Large intestine (tissue), 3 donors: ENCODE data around the gene MYLK4. TPM values are rescaled to one million over a fixed set of nuclear protein-coding genes. Genes with fewer than 3 reads are reported as not detected.

Experiments
- DNase-seq, 2 donors: peaks; one replicate each; pipeline versions ENCODE4 v3.0.0 to v3.0.0-alpha.2; 2013
- H3K27ac ChIP-seq: one replicate; pipeline ENCODE4 v1.5.1; 2013; ENCODE audit warnings: low read length
- H3K27me3 ChIP-seq: 2 replicates; pipeline ENCODE4 v1.6.1; 2013; ENCODE audit warnings: low read length; ENCODE audit not compliant: control insufficient read depth, insufficient read depth
- H3K36me3 ChIP-seq: 2 replicates; pipeline ENCODE4 v1.6.1; 2013; ENCODE audit warnings: low read length; ENCODE audit not compliant: control insufficient read depth, insufficient read depth
- H3K4me1 ChIP-seq: one replicate; pipeline ENCODE4 v1.6.1; 2013; ENCODE audit warnings: low read length; ENCODE audit not compliant: control insufficient read depth, insufficient read depth
- H3K4me3 ChIP-seq: one replicate; pipeline ENCODE4 v1.5.1; 2013; ENCODE audit warnings: low read length
- H3K9me3 ChIP-seq: one replicate; pipeline ENCODE4 v1.6.1; 2013; ENCODE audit warnings: mild to moderate bottlenecking, low read depth, low read length, moderate library complexity; ENCODE audit not compliant: control insufficient read depth
- WGBS: methylation state at CpG from one replicate; pipeline ENCODE4 v1.1.5; 2013; ENCODE audit warnings: low lambda C conversion rate; ENCODE audit not compliant: insufficient coverage; 5-methylcytosine and 5-hydroxymethylcytosine counted together
- polyA plus RNA-seq: library from polyadenylated mRNA; unstranded; fragments of 120-200 nt; gene quantifications from one replicate; pipeline ENCODE4 v1.2.1, GENCODE V29; 2013

MYLK4 gene
- polyA plus RNA-seq, 1 donor = 0.48 TPM

GRCh38 chr6:2791450-2791974, 40.8 kb upstream of the MYLK4 start:
- no peaks in the 10 kb centered on the region for H3K27me3 ChIP-seq
- H3K27ac ChIP-seq = peak overlapping the region; percentile 20
- peaks cover 2% of the 10 kb centered on the region for H3K36me3 ChIP-seq
- peaks cover 4% of the 10 kb centered on the region for H3K4me1 ChIP-seq
- no peak for DNase-seq
- H3K4me3 ChIP-seq = no peak overlapping the region
- WGBS = 0% methylated on average over 1 of the region's 4 CpGs
- no peaks in the 10 kb centered on the region for H3K9me3 ChIP-seq

DNA sequence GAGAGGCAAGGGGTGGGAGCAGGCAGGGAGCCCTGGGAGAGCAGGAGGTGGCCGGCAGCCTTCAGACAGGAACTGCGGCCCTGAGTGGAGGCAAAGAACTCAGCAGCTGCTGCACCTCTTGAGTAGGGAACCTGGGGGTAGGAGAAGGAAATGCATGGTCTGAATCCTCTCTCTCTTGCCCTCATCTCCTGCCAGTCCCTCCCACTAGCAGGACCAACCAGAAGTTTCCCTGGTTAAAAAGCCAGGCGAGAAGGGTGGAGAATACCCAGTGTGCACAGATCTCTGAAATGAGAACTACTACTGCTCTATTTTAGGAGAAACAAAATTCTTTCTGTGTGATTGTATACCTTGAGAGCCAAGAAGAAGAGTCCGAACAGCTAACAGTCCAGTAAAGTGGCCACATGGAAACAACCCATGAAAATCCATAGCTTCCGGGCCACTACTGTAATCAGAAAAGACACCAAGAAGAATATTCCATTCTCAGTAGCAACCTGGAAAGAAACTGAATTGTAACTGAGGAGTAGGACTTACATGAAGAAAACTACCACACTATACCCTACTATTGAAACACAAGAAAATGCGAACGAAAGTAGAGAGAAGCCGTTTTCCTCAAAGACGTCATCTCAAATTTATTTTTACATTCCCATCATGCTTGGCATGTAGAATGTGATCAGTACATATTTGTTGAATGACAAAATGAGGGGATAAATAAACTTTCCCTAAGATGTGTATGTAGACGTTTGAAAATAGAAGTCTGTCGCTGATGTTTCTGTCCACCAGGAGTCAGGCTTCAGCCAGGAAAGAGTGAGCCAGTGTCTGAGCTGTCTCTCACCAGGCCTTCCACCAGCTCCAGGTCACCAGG, 40.1 kb upstream of the MYLK4 start:
- DNase-seq = peak; percentile 79 to 80
- Histone ChIP-seq H3K4me1 (peaks cover 4% of the 10 kb centered on the region), H3K9me3 (no peaks in the 10 kb centered on the region)

DNA sequence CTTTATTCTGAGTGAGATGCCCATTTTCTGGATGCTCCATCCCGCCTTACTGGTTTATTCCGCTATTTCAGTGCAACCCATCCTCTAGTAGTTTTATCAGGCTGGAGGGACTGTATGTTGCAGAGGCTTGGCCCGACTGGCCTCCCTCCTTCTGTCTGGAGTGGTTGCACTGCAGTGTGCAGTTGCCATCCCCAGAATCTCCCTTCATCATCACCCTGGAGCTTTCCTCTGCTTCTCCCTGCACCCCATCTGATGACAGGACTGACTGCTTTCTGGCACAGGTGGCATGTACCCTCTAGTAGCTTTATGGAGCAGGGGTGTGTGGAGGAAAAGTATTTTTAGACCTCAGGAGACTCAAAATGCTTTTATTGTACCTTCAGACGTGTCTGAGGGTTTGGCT, 35.5 kb upstream of the MYLK4 start:
- H3K9me3 ChIP-seq = no peaks in the 10 kb centered on the region
- no peak for DNase-seq
- H3K4me3 ChIP-seq = no peak overlapping the region
- H3K27ac ChIP-seq = no peak overlapping the region
- no CpG with 5 or more reads among the region's 4 CpGs for WGBS
- no peaks in the 10 kb centered on the region for H3K27me3 ChIP-seq
- H3K4me1 ChIP-seq = peaks cover 11% of the 10 kb centered on the region
- peaks cover 23% of the 10 kb centered on the region for H3K36me3 ChIP-seq

More for the DNA sequence above, 40.1 kb upstream of the MYLK4 start:
- no CpG with 5 or more reads among the region's 11 CpGs for WGBS
- Histone ChIP-seq H3K36me3 (peaks cover 7% of the 10 kb centered on the region), H3K27me3 (no peaks in the 10 kb centered on the region), H3K27ac (peak overlapping the region; percentile 5), H3K4me3 (no peak overlapping the region)

DNA sequence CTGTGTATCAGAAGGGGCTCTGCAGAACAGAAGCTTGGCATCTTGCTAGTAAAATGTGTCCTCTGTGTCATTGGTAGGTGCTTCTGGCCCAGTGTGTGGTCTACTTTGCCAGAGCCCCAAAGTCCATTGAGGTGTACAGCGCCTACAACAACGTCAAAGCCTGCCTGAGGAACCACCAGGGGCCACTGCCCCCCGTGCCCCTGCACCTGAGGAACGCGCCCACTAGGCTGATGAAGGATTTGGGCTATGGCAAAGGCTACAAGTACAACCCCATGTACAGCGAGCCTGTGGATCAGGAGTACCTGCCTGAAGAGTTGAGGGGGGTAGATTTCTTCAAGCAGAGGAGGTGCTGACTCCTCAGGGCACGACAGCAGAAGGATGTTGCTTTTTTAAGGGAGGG, 34.2 kb upstream of the MYLK4 start:
- Histone ChIP-seq H3K4me1 (peaks cover 11% of the 10 kb centered on the region), H3K27ac (no peak overlapping the region), H3K9me3 (no peaks in the 10 kb centered on the region), H3K36me3 (peaks cover 34% of the 10 kb centered on the region), H3K4me3 (no peak overlapping the region), H3K27me3 (no peaks in the 10 kb centered on the region)
- no CpG with 5 or more reads among the region's 7 CpGs for WGBS
- DNase-seq = no peak

DNA sequence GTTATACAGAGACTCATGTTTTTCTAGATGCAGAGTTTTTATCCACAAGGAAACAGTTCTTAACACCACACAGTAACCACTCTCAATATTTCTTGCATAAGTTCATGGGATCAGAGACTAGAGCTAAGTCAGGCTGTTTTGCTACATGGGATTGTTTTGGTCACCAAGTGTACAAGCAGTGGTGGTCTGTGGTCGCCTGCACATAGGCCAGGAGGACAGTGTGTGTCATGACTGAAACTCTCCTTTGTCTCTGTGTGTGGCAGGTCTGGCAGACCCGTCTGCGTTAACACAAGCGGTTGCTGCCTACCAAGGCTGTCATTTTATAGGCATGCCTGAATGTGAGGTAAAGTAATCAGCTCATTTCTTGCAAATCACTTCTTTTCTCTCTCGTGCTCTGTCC, 33.3 kb upstream of the MYLK4 start:
- Histone ChIP-seq H3K4me1 (peaks cover 11% of the 10 kb centered on the region), H3K27ac (peak overlapping the region; percentile 57), H3K36me3 (peaks cover 40% of the 10 kb centered on the region), H3K4me3 (no peak overlapping the region), H3K27me3 (no peaks in the 10 kb centered on the region), H3K9me3 (no peaks in the 10 kb centered on the region)
- DNase-seq = no peak
- no CpG with 5 or more reads among the region's 5 CpGs for WGBS

DNA sequence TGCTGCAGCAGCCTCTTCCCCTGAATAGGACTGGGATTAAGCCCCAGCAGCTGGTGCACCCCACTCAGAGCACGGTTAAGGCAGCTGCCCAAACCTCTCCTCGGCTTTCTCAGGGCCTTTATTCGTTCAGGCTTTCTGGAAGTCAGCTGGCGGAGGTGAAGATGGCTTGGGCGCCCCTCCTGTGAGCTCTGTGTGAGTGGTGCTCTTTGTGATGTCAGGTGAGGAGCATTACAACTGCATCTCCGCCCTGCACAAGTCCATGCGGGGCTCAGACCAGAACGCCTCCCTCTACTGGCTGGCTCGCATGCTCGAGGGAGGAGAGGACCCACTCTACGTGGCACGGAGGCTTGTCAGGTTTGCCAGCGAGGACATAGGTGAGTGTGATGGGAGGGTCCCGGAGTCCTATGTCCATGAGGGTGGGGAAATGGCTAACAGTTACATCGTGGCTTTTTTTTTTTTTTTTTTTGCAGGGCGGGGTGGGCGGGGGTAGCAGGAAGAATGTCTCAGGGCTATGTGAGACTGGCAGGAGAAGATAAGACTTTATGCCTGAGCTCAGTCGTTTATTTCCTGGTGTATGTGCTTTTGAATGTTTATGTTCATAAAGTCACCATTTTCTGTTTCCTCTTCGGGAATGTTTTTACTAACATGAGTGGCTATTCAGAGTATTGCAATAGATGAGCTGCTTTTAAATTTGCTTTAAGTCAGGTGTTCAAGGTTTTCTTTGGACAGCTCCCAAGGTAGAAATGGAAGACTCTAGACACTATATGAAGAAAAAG, 32.7 kb upstream of the MYLK4 start:
- DNase-seq = peak; percentile 58 to 77
- no CpG with 5 or more reads among the region's 19 CpGs for WGBS
- no peaks in the 10 kb centered on the region for H3K9me3 ChIP-seq
- H3K27me3 ChIP-seq = no peaks in the 10 kb centered on the region
- no peak overlapping the region for H3K4me3 ChIP-seq
- peaks cover 11% of the 10 kb centered on the region for H3K4me1 ChIP-seq
- H3K27ac ChIP-seq = peak overlapping the region; percentile 57
- H3K36me3 ChIP-seq = peaks cover 47% of the 10 kb centered on the region

- no CpG with 5 or more reads among the region's 10 CpGs for WGBS
- H3K27ac ChIP-seq = peak overlapping the region; percentile 34
These were observed 32.1 kb upstream of the MYLK4 start for GRCh38 chr6:2782825-2783187.

DNA sequence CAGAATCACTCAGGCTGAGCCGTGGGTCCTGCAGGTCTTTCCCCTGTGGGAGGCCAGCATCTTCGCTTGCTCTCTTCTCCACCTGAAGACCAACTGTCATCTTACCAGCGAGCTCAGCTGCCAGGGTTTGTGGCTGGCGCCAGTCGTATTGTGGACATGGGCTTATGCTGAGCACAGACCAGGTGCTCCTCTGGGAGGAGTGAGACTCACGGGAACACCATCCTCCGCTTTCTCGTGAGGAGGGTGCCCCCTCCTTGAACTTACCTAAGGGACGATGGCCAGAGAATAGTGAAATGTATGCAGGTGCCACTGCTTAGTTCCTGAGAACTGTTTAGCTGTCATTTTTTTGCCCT, 31.6 kb upstream of the MYLK4 start:
- no peaks in the 10 kb centered on the region for H3K9me3 ChIP-seq
- no peak overlapping the region for H3K4me3 ChIP-seq
- no CpG with 5 or more reads among the region's 9 CpGs for WGBS
- DNase-seq = no peak
- H3K27me3 ChIP-seq = no peaks in the 10 kb centered on the region
- peaks cover 11% of the 10 kb centered on the region for H3K4me1 ChIP-seq
- H3K36me3 ChIP-seq = peaks cover 48% of the 10 kb centered on the region
- H3K27ac ChIP-seq = no peak overlapping the region

More at GRCh38 chr6:2782825-2783187, 32.1 kb upstream of the MYLK4 start:
- peaks cover 11% of the 10 kb centered on the region for H3K4me1 ChIP-seq
- peaks cover 47% of the 10 kb centered on the region for H3K36me3 ChIP-seq
- no peak overlapping the region for H3K4me3 ChIP-seq
- no peaks in the 10 kb centered on the region for H3K27me3 ChIP-seq
- H3K9me3 ChIP-seq = no peaks in the 10 kb centered on the region
- DNase-seq = no peak

GRCh38 chr6:2781685-2782355, 31.1 kb upstream of the MYLK4 start:
- Histone ChIP-seq H3K27me3 (no peaks in the 10 kb centered on the region), H3K36me3 (peaks cover 49% of the 10 kb centered on the region), H3K4me1 (peaks cover 11% of the 10 kb centered on the region), H3K4me3 (no peak overlapping the region), H3K9me3 (no peaks in the 10 kb centered on the region), H3K27ac (no peak overlapping the region)
- no CpG with 5 or more reads among the region's 7 CpGs for WGBS
- DNase-seq = no peak

DNA sequence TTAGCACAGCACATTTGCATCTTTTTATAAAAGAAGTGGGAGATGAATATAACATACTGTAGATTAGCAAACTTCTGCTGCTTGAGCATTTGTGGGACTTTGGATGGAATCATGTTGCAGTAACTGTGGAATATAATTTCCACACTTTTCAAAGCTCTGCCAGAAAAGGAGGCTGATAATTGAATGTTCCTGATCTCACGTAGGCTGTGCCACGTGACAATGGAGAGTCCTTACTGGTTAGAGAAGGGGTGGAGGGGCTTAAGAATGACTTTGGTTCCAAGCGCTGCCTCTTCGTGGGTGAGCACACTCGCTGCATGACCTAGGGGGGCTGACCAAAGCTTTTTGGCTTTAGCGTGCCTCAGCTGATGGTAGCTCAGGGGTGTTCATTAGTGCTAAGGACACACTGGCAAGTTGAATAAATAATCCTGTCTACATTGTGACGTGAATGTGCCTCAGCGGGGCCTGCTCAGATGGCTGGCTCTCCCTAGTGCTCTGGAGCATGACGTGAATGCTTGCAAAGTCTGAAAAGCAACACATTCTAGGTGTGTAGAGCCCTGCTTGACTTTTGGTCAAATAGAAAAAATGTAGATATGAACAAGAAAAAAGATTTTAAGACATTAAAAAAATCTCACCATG, 29.5 kb upstream of the MYLK4 start:
- H3K9me3 ChIP-seq = no peaks in the 10 kb centered on the region
- H3K4me3 ChIP-seq = no peak overlapping the region
- WGBS = no CpG with 5 or more reads among the region's 9 CpGs
- no peak overlapping the region for H3K27ac ChIP-seq
- H3K27me3 ChIP-seq = no peaks in the 10 kb centered on the region
- no peak for DNase-seq
- peaks cover 40% of the 10 kb centered on the region for H3K36me3 ChIP-seq
- peaks cover 11% of the 10 kb centered on the region for H3K4me1 ChIP-seq
